B cell (primary cell): Measurements from ENCODE around the gene SLC15A4.

Experiments used
- CTCF ChIP-seq: fragments of 200-600 bp; IDR thresholded peaks from one replicate; pipeline ENCODE4 v1.8.0; 2022; ENCODE audit warnings: antibody characterized with exemption, mild to moderate bottlenecking
- EZH2 ChIP-seq: IDR thresholded peaks from 2 replicates; pipeline ENCODE4 v1.6.1; 2012; ENCODE audit warnings: borderline replicate concordance, low read depth, mild to moderate bottlenecking, moderate library complexity, low read length; ENCODE audit not compliant: insufficient read depth, poor library complexity, severe bottlenecking

GRCh38 chr12:128787827-128788226 is 35.9 kb downstream of the SLC15A4 start:
- TF ChIP-seq CTCF (no peak), EZH2 (no peak)
